Measurements from ENCODE around the gene RRP36.

The RRP36 gene

DNA sequence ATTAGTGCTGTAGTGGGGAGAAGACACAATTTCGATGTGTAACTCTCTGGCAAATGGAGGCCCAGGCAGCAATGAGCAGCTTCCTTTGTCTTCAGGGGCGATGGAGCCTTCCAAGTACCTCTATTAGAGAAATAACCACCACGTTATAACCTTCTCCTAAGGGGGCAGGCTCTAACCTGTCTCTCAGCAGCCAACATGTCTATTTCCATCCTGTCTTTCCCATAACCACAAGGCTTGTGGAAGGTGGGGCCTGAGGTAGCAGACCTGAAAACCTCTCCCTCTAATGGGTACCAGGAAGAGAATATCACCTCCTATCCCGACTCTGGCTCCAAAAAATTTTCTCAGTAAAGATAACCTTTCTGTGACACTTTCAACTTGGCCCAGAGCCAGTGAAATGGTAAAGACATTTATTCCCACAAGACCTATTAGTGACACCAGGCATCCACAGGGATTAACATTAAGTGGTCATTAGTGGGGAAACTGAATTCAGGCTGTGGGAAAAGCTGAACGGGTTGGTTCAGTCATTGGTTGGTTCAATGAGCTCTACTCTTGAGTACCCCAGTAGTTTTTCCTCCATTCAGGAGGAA lies 46.4 kb upstream of the RRP36 start:
- H4K20me1 ChIP-seq (ENCODE audit: insufficient read depth, low read length) = no peaks in the 10 kb centered on the region
- TF ChIP-seq, protein P1, sequence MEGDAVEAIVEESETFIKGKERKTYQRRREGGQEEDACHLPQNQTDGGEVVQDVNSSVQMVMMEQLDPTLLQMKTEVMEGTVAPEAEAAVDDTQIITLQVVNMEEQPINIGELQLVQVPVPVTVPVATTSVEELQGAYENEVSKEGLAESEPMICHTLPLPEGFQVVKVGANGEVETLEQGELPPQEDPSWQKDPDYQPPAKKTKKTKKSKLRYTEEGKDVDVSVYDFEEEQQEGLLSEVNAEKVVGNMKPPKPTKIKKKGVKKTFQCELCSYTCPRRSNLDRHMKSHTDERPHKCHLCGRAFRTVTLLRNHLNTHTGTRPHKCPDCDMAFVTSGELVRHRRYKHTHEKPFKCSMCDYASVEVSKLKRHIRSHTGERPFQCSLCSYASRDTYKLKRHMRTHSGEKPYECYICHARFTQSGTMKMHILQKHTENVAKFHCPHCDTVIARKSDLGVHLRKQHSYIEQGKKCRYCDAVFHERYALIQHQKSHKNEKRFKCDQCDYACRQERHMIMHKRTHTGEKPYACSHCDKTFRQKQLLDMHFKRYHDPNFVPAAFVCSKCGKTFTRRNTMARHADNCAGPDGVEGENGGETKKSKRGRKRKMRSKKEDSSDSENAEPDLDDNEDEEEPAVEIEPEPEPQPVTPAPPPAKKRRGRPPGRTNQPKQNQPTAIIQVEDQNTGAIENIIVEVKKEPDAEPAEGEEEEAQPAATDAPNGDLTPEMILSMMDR (IDR thresholded peaks at IDR 0.05; ENCODE audit: low read length) = no peak
- TF ChIP-seq EZH2 (IDR thresholded peaks at IDR 0.05; ENCODE audit: borderline replicate concordance, low read length) = no peak
- H3K9me2 ChIP-seq (ENCODE audit: low read depth, low read length) = no peaks in the 10 kb centered on the region
- H3K4me3 ChIP-seq (ENCODE audit: low read depth, low read length, poor library complexity, severe bottlenecking) = no peak overlapping the region
- no peaks in the 10 kb centered on the region for H3F3A ChIP-seq (ENCODE audit: insufficient read depth, low read length)
- H3K4me2 ChIP-seq (ENCODE audit: low read length) = no peak overlapping the region; the same call in 1 of the 2 replicates
- peaks cover 4% of the 10 kb centered on the region; the same call in 1 of the 2 replicates for H3K79me2 ChIP-seq (ENCODE audit: insufficient read depth, low read length)
- H3K36me3 ChIP-seq (ENCODE audit: insufficient read depth, low read length) = peaks cover 27% of the 10 kb centered on the region
- peak overlapping the region; percentile 26 for H3K27ac ChIP-seq (ENCODE audit: low read depth, low read length, poor library complexity, severe bottlenecking)
- H3K4me1 ChIP-seq (ENCODE audit: insufficient read depth, low read length, severe bottlenecking) = peaks cover 33% of the 10 kb centered on the region
- no peak overlapping the region for H3K9ac ChIP-seq (ENCODE audit: low read length)
- no peaks in the 10 kb centered on the region for H3K9me3 ChIP-seq (ENCODE audit: low read length)
- no peaks in the 10 kb centered on the region for H3K27me3 ChIP-seq (ENCODE audit: insufficient read depth, low read length)
- H2AFZ ChIP-seq (ENCODE audit: low read length) = no peak overlapping the region

DNA sequence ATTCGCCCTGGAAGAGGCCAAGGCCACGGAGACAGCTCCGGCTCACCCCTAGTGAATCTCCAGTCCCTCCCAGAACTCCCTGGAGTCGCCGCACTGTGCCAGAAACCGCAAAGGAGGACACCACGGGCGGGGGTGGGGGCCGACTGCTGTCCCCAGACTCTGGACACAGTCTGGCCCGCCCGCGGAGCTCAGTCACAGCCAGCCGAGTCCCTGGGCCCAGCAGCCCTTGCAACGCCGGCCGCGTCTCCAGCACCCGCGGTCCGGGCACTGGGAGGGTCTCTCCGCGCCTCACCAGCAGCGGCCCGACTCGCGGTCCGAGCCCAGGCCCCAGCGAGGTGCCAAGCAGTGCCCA lies 43.0 kb upstream of the RRP36 start:
- H3K9me2 ChIP-seq (ENCODE audit: low read depth, low read length) = no peaks in the 10 kb centered on the region
- no peak overlapping the region for H2AFZ ChIP-seq (ENCODE audit: low read length)
- H3K4me2 ChIP-seq (ENCODE audit: low read length) = peak overlapping the region; percentile 97
- no peaks in the 10 kb centered on the region for H3K9me3 ChIP-seq (ENCODE audit: low read length)
- H3K27me3 ChIP-seq (ENCODE audit: insufficient read depth, low read length) = no peaks in the 10 kb centered on the region
- peak overlapping the region; percentile 87 for H3K9ac ChIP-seq (ENCODE audit: low read length)
- H3K27ac ChIP-seq (ENCODE audit: low read depth, low read length, poor library complexity, severe bottlenecking) = peak overlapping the region; percentile 70
- peaks cover 35% of the 10 kb centered on the region for H3K4me1 ChIP-seq (ENCODE audit: insufficient read depth, low read length, severe bottlenecking)
- peaks cover 26% of the 10 kb centered on the region for H3K36me3 ChIP-seq (ENCODE audit: insufficient read depth, low read length)
- H3K4me3 ChIP-seq (ENCODE audit: low read depth, low read length, poor library complexity, severe bottlenecking) = peak overlapping the region; percentile 85
- no peaks in the 10 kb centered on the region for H4K20me1 ChIP-seq (ENCODE audit: insufficient read depth, low read length)
- H3F3A ChIP-seq (ENCODE audit: insufficient read depth, low read length) = peaks cover 4% of the 10 kb centered on the region; the same call in 1 of the 2 replicates
- TF ChIP-seq, protein P1 (IDR thresholded peaks at IDR 0.05; ENCODE audit: low read length) = no peak
- TF ChIP-seq EZH2 (IDR thresholded peaks at IDR 0.05; ENCODE audit: borderline replicate concordance, low read length) = no peak
- H3K79me2 ChIP-seq (ENCODE audit: insufficient read depth, low read length) = peaks cover 4% of the 10 kb centered on the region; the same call in 1 of the 2 replicates

DNA sequence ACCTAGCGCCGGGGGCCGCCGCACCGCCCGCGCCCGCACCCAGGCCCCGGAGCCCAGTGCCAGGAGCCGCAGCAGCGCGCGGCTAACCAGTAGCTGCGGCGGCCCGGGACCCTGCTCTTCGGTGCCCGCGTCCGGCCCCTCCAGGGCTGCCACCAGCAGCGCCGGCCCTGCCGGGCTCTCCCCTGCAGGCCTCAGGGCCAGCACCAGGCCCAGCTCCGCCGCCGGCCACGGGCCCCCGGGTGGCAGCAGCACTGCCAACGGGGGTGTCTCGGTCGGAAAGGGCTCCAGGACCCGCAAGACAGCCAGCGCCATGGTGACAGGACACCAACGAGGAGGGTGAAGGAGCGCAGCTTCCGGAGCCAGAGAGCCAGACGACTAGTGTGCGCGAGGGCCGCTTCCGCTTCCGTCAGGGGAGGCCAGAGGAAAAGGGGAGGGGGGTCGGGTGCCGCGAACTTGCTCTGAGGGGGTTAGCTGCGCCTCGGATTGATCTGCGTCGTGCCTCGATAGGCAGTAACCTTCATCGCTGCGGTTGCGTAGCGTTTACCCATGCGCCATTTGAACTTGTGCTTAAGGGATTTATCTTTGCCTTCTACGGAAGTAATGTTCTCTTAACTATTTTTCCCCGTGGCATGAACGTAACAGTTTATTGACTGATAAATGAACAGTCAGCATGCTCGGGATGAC lies 42.4 kb upstream of the RRP36 start, which contains the start of gene PEX6:
TSS of gene PEX6 (minus strand) at position 343 of the 684 bp plus-strand sequence. CDS start at position 312, 31 bp downstream.
- Histone ChIP-seq H3K4me1 (ENCODE audit: insufficient read depth, low read length, severe bottlenecking) (peaks cover 40% of the 10 kb centered on the region), H3K79me2 (ENCODE audit: insufficient read depth, low read length) (peaks cover 4% of the 10 kb centered on the region; the same call in 1 of the 2 replicates), H3K4me3 (ENCODE audit: low read depth, low read length, poor library complexity, severe bottlenecking) (peak within 1 kb of the TSS; percentile 85), H3K9ac (ENCODE audit: low read length) (peak within 1 kb of the TSS; percentile 87), H2AFZ (ENCODE audit: low read length) (0 out of 2 replicates have a peak within 1 kb of the TSS, but pooled peaks have one; percentile 22), H3K27me3 (ENCODE audit: insufficient read depth, low read length) (no peaks in the 10 kb centered on the region), H3K27ac (ENCODE audit: low read depth, low read length, poor library complexity, severe bottlenecking) (peak within 1 kb of the TSS; percentile 70), H3K36me3 (ENCODE audit: insufficient read depth, low read length) (peaks cover 21% of the 10 kb centered on the region), H3K4me2 (ENCODE audit: low read length) (peak within 1 kb of the TSS; percentile 97), H4K20me1 (ENCODE audit: insufficient read depth, low read length) (no peaks in the 10 kb centered on the region), H3K9me2 (ENCODE audit: low read depth, low read length) (no peaks in the 10 kb centered on the region), H3K9me3 (ENCODE audit: low read length) (no peaks in the 10 kb centered on the region), H3F3A (ENCODE audit: insufficient read depth, low read length) (peaks cover 4% of the 10 kb centered on the region; the same call in 1 of the 2 replicates)
- no peak for TF ChIP-seq EZH2 (IDR thresholded peaks at IDR 0.05; ENCODE audit: borderline replicate concordance, low read length)
- TF ChIP-seq, protein P1 (IDR thresholded peaks at IDR 0.05; ENCODE audit: low read length) = no peak

Data from OCI-LY1 (cell line).